HepG2 (cell line): ENCODE measurements around the gene UBE2D3. TPM values are rescaled to one million over a fixed set of nuclear protein-coding genes. Genes with fewer than 3 reads are reported as not detected.
A peak's percentile ranks its signal among the peaks of the same experiment; 100 is the strongest.

Source experiments
- ATF7-NPFF ChIP-seq: sonication (generic); formaldehyde crosslinking; IDR thresholded peaks from 2 replicates; pipeline ENCODE4 v1.8.1; 2023; ENCODE audit warnings: mild to moderate bottlenecking, low read depth, missing genetic modification reagents, moderate library complexity
- BORCS8-MEF2B ChIP-seq: sonication (generic); formaldehyde crosslinking; IDR thresholded peaks from 2 replicates; pipeline ENCODE4 v1.8.0; 2022; ENCODE audit warnings: mild to moderate bottlenecking, missing genetic modification reagents
- CBX1 ChIP-seq: IDR thresholded peaks from one replicate; pipeline ENCODE4 v1.6.1; 2016; ENCODE audit warnings: antibody characterized with exemption, low read depth
- CHCHD3 ChIP-seq: sonication (generic); formaldehyde crosslinking; IDR thresholded peaks from 2 replicates; pipeline ENCODE4 v1.8.0; 2022; ENCODE audit warnings: mild to moderate bottlenecking, missing genetic modification reagents, moderate library complexity
- DR1 ChIP-seq: sonication (generic); formaldehyde crosslinking; IDR thresholded peaks from 2 replicates; pipeline ENCODE4 v1.8.0; 2021; ENCODE audit warnings: mild to moderate bottlenecking, missing genetic modification reagents, inconsistent platforms
- DZIP1 ChIP-seq: sonication (generic); formaldehyde crosslinking; IDR thresholded peaks from 2 replicates; pipeline ENCODE4 v1.5.0; 2020; ENCODE audit warnings: mild to moderate bottlenecking, missing genetic modification reagents
- ETV5 ChIP-seq: IDR thresholded peaks from 2 replicates; pipeline ENCODE4 v1.6.1; 2018; ENCODE audit warnings: missing biosample characterization, missing genetic modification reagents, inconsistent platforms, borderline replicate concordance
- HMG20B ChIP-seq: conservative IDR thresholded peaks from 2 replicates; pipeline ENCODE4 v1.6.1; 2016; ENCODE audit warnings: missing genetic modification reagents, missing compliant biosample characterization
- MAZ ChIP-seq, 2 experiments: sonication (generic) in 1 of 2; formaldehyde crosslinking in 1 of 2; IDR thresholded peaks; 2 replicates each; pipeline versions ENCODE4 v1.5.0 to v1.6.1; 2012 to 2020; ENCODE audit warnings: low read depth in 2 of 2, mild to moderate bottlenecking in 2 of 2, borderline replicate concordance in 1 of 2, improper control_type of control experiment in 1 of 2, low read length in 1 of 2, missing genetic modification reagents in 1 of 2, moderate library complexity in 1 of 2
- MXD4 ChIP-seq: IDR thresholded peaks from 2 replicates; pipeline ENCODE4 v1.6.1; 2016; ENCODE audit warnings: mild to moderate bottlenecking, missing biosample characterization, missing genetic modification reagents
- POLR2AphosphoS2 ChIP-seq: IDR thresholded peaks from 2 replicates; pipeline ENCODE4 v1.6.1; 2011; ENCODE audit warnings: low read depth, low read length, improper control_type of control experiment
- PRMT3 ChIP-seq: sonication (generic); formaldehyde crosslinking; IDR thresholded peaks from 2 replicates; pipeline ENCODE4 v1.8.1; 2022; ENCODE audit warnings: low read depth, mild to moderate bottlenecking, moderate library complexity, missing genetic modification reagents, borderline replicate concordance
- RBAK ChIP-seq: sonication (generic); formaldehyde crosslinking; IDR thresholded peaks from 2 replicates; pipeline ENCODE4 v1.5.1; 2020; ENCODE audit warnings: mild to moderate bottlenecking, missing genetic modification reagents
- TBP ChIP-seq: sonication (generic); formaldehyde crosslinking; IDR thresholded peaks from 2 replicates; pipeline ENCODE4 v1.5.0; 2020; ENCODE audit warnings: missing genetic modification reagents
- TMF1 ChIP-seq: sonication (generic); formaldehyde crosslinking; IDR thresholded peaks from 2 replicates; pipeline ENCODE4 v1.8.1; 2022; ENCODE audit warnings: low read depth, missing genetic modification reagents
- ZBTB10 ChIP-seq: sonication (generic); formaldehyde crosslinking; IDR thresholded peaks from 2 replicates; pipeline ENCODE4 v1.4.0; 2020; ENCODE audit warnings: missing genetic modification reagents, borderline replicate concordance
- ZFP1 ChIP-seq: IDR thresholded peaks from 2 replicates; pipeline ENCODE4 v1.6.1; 2016
- ZNF30 ChIP-seq: sonication (generic); formaldehyde crosslinking; IDR thresholded peaks from 2 replicates; pipeline ENCODE4 v1.5.0; 2020; ENCODE audit warnings: mild to moderate bottlenecking, missing genetic modification reagents
- ZNF460 ChIP-seq: sonication (generic); formaldehyde crosslinking; IDR thresholded peaks from 2 replicates; pipeline ENCODE4 v1.5.1; 2020; ENCODE audit warnings: missing genetic modification reagents, mild to moderate bottlenecking, borderline replicate concordance
- ZNF549 ChIP-seq: sonication (generic); formaldehyde crosslinking; IDR thresholded peaks from 2 replicates; pipeline ENCODE4 v1.5.0; 2020; ENCODE audit warnings: missing genetic modification reagents
- ZNF558 ChIP-seq: sonication (generic); formaldehyde crosslinking; IDR thresholded peaks from 2 replicates; pipeline ENCODE4 v1.9.0; 2022; ENCODE audit warnings: mild to moderate bottlenecking, missing genetic modification reagents, borderline replicate concordance
- ZNF607 ChIP-seq: sonication (generic); formaldehyde crosslinking; IDR thresholded peaks from 2 replicates; pipeline ENCODE4 v1.5.1; 2020; ENCODE audit warnings: missing genetic modification reagents, mild to moderate bottlenecking, borderline replicate concordance
- ZNF761 ChIP-seq: sonication (generic); formaldehyde crosslinking; conservative IDR thresholded peaks from 2 replicates; pipeline ENCODE4 v1.4.0; 2020; ENCODE audit warnings: mild to moderate bottlenecking, missing genetic modification reagents
- polyA plus RNA-seq, 8 experiments: library from polyadenylated mRNA; depleted of rRNA in 3 of 8; stranded (reverse) in 7 of 8; unstranded in 1 of 8; fragments of >200 nt; fragmentation: Illumina TruSeq in 4 of 8; extraction: Trizol in 4 of 8; gene quantifications; 2 replicates each; pipeline versions ENCODE4 v1.2.1 to v1.2.3, GENCODE V29; 2011 to 2016; ENCODE audit warnings: low read depth in 4 of 8, missing spikeins in 1 of 8, mixed read lengths in 1 of 8; ENCODE audit not compliant: insufficient read depth in 1 of 8
- total RNA-seq, 5 experiments: library from RNA; depleted of rRNA; stranded (reverse); fragments of >200 nt; fragmentation: Illumina TruSeq; extraction: Trizol; gene quantifications; 2 replicates each; pipeline ENCODE4 v1.2.3, GENCODE V29; 2016; ENCODE audit warnings: low read depth in 1 of 5
- TF ChIP-seq, protein P1 (sequence below): sonication (generic); formaldehyde crosslinking; IDR thresholded peaks from 2 replicates; pipeline ENCODE4 v1.4.0; 2020; ENCODE audit warnings: missing genetic modification reagents

UBE2D3 gene
- total and polyA plus RNA-seq, 2 of the 13 experiments (the other 11 are each of a cell fraction or from before 2014, with no cell fraction given): 224 to 293 TPM

GRCh38 chr4:102868781-102869568 lies 41.6 kb upstream of the UBE2D3 start, which contains the start of gene CISD2 (continued):
- TF ChIP-seq DZIP1 (CRISPR knock-in tag): no peak; the same call in 1 of the 2 replicates
- TF ChIP-seq MAZ (IDR thresholded peaks at IDR 0.05; ENCODE audit: borderline replicate concordance, low read depth, low read length): peak; percentile 91; the same call in 1 of the 2 replicates
- peak; percentile 99 for TF ChIP-seq MAZ (CRISPR knock-in tag; IDR thresholded peaks at IDR 0.05; ENCODE audit: low read depth)
- peak; percentile 19 for TF ChIP-seq CBX1
- TF ChIP-seq, protein P1, sequence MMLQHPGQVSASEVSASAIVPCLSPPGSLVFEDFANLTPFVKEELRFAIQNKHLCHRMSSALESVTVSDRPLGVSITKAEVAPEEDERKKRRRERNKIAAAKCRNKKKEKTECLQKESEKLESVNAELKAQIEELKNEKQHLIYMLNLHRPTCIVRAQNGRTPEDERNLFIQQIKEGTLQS (CRISPR knock-in tag): peak; percentile 45; the same call in 1 of the 2 replicates
- TF ChIP-seq ETV5 (CRISPR knock-in tag): peak; percentile 32; the same call in 1 of the 2 replicates
- TF ChIP-seq TMF1: peak; percentile 79
- 0 out of 2 replicates have a peak, but pooled peaks have one; percentile 27 for TF ChIP-seq HMG20B (CRISPR knock-in tag)
- no peak for TF ChIP-seq ZNF460 (CRISPR knock-in tag)
- TF ChIP-seq ZNF549 (CRISPR knock-in tag): no peak
- TF ChIP-seq TBP (CRISPR knock-in tag): no peak
- TF ChIP-seq ZNF558: peak; percentile 98; the same call in 1 of the 2 replicates
- TF ChIP-seq ATF7-NPFF (CRISPR knock-in tag): peak; percentile 97
- no peak for TF ChIP-seq POLR2AphosphoS2
- no peak; the same call in 1 of the 2 replicates for TF ChIP-seq DR1 (CRISPR knock-in tag)
- TF ChIP-seq PRMT3 (CRISPR knock-in tag): peak; percentile 84
- 0 out of 2 replicates have a peak, but pooled peaks have one; percentile 84 for TF ChIP-seq ZNF30 (CRISPR knock-in tag)
- TF ChIP-seq RBAK: no peak
- peak; percentile 93 for TF ChIP-seq BORCS8-MEF2B (CRISPR knock-in tag)
- TF ChIP-seq CHCHD3: no peak
- TF ChIP-seq ZFP1 (CRISPR knock-in tag): peak; percentile 78; the same call in 1 of the 2 replicates
- TF ChIP-seq MXD4 (CRISPR knock-in tag): peak; percentile 73; the same call in 1 of the 2 replicates
- TF ChIP-seq ZNF761 (CRISPR knock-in tag): peak; percentile 97; the same call in 1 of the 2 replicates
- TF ChIP-seq ZBTB10 (CRISPR knock-in tag): no peak
- TF ChIP-seq ZNF607: peak; percentile 96
